Body of pancreas (tissue), 4 donors: ENCODE measurements around the gene NAGLU.

Experiments
- CTCF ChIP-seq, 7 experiments: fragments of 450-650 bp in 4 of 7; fragments of 200-600 bp in 3 of 7; sonication (generic) in 3 of 7; IDR thresholded peaks; one replicate each; pipeline ENCODE4 v1.5.1; 2016 to 2019; ENCODE audit warnings: antibody characterized with exemption in 7 of 7
- POLR2A ChIP-seq, 3 donors: fragments of 450-650 bp; IDR thresholded peaks; one replicate each; pipeline ENCODE4 v1.6.1; 2016; ENCODE audit warnings: antibody characterized with exemption in 3 of 3, mild to moderate bottlenecking in 2 of 3

GRCh38 chr17:42586514-42587230, 50.6 kb downstream of the NAGLU start:
- no peak for TF ChIP-seq POLR2A (IDR thresholded peaks at IDR 0.05)
- no peak for TF ChIP-seq CTCF (IDR thresholded peaks at IDR 0.05)
